ENCODE measurements around the gene CNIH3.

DNA sequence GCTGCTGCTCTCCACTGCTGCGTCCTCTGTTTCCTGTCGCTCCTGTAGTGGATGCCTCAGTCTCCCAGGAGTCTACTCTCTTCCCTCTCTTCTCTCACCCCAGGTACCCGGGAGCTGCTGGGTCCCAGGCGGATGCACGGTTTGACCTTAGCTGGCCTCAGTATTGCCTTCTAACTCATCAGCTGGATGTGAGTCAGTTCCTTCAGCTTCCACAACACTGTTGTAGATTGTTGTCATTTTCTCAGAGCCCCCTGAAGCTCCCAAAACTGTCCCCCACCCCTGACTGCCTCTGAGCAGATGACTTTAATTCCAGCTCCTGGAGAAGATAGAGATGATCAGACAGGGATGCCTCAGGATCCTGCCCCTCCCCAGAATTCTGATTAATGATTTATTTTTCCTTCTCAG lies 7.2 kb downstream of the CNIH3 start:
- TF ChIP-seq, protein P1, sequence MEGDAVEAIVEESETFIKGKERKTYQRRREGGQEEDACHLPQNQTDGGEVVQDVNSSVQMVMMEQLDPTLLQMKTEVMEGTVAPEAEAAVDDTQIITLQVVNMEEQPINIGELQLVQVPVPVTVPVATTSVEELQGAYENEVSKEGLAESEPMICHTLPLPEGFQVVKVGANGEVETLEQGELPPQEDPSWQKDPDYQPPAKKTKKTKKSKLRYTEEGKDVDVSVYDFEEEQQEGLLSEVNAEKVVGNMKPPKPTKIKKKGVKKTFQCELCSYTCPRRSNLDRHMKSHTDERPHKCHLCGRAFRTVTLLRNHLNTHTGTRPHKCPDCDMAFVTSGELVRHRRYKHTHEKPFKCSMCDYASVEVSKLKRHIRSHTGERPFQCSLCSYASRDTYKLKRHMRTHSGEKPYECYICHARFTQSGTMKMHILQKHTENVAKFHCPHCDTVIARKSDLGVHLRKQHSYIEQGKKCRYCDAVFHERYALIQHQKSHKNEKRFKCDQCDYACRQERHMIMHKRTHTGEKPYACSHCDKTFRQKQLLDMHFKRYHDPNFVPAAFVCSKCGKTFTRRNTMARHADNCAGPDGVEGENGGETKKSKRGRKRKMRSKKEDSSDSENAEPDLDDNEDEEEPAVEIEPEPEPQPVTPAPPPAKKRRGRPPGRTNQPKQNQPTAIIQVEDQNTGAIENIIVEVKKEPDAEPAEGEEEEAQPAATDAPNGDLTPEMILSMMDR (optimal IDR thresholded peaks at IDR 0.05 in 1 of 3, IDR thresholded peaks at IDR 0.05 in 1 of 3, conservative IDR thresholded peaks at IDR 0.05 in 1 of 3; ENCODE audit: extremely low read depth in 1 of 3, insufficient read depth in 2 of 3, low read length in 3 of 3): no peak
- TF ChIP-seq EZH2 (IDR thresholded peaks at IDR 0.05; ENCODE audit: low read length): no peak

Measured in keratinocyte (primary cell).